ENCODE data around the gene KRT5.

DNA sequence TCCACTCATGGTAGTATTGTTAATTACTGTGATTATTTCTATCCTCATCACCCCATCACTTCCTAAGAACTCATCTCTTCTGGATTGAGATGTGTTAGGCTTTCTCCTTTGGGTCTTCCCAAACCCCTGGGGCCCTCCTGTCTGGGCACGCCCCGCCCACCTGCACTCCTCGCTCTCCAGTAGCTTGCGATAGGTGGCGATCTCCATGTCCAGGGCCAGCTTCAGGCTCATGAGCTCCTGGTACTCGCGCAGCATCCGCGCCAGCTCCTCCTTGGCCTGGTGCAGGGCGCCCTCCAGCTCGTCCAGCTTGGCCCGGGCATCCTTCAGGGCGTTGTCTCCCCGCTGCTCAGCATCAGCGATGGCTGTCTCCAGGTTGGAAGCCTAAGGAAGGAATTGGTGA lies 25.9 kb upstream of the KRT5 start:
- TF ChIP-seq, protein P1, sequence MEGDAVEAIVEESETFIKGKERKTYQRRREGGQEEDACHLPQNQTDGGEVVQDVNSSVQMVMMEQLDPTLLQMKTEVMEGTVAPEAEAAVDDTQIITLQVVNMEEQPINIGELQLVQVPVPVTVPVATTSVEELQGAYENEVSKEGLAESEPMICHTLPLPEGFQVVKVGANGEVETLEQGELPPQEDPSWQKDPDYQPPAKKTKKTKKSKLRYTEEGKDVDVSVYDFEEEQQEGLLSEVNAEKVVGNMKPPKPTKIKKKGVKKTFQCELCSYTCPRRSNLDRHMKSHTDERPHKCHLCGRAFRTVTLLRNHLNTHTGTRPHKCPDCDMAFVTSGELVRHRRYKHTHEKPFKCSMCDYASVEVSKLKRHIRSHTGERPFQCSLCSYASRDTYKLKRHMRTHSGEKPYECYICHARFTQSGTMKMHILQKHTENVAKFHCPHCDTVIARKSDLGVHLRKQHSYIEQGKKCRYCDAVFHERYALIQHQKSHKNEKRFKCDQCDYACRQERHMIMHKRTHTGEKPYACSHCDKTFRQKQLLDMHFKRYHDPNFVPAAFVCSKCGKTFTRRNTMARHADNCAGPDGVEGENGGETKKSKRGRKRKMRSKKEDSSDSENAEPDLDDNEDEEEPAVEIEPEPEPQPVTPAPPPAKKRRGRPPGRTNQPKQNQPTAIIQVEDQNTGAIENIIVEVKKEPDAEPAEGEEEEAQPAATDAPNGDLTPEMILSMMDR (IDR thresholded peaks at IDR 0.05): no peak
- no peak for TF ChIP-seq JUND (IDR thresholded peaks at IDR 0.05)
- no peak for TF ChIP-seq POLR2AphosphoS5 (IDR thresholded peaks at IDR 0.05; ENCODE audit: low read depth, low read length)
- no peak for TF ChIP-seq EP300 (IDR thresholded peaks at IDR 0.05; ENCODE audit: borderline replicate concordance in 1 of 2, low read depth in 1 of 2, low read length in 1 of 2)
- no peak for TF ChIP-seq ELF1 (IDR thresholded peaks at IDR 0.05)
- TF ChIP-seq RFX5 (IDR thresholded peaks at IDR 0.05; ENCODE audit: low read length): no peak
- no peak for TF ChIP-seq FOXM1 (IDR thresholded peaks at IDR 0.05; ENCODE audit: low read depth)
- TF ChIP-seq, protein P2, sequence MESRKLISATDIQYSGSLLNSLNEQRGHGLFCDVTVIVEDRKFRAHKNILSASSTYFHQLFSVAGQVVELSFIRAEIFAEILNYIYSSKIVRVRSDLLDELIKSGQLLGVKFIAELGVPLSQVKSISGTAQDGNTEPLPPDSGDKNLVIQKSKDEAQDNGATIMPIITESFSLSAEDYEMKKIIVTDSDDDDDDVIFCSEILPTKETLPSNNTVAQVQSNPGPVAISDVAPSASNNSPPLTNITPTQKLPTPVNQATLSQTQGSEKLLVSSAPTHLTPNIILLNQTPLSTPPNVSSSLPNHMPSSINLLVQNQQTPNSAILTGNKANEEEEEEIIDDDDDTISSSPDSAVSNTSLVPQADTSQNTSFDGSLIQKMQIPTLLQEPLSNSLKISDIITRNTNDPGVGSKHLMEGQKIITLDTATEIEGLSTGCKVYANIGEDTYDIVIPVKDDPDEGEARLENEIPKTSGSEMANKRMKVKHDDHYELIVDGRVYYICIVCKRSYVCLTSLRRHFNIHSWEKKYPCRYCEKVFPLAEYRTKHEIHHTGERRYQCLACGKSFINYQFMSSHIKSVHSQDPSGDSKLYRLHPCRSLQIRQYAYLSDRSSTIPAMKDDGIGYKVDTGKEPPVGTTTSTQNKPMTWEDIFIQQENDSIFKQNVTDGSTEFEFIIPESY (IDR thresholded peaks at IDR 0.05; ENCODE audit: borderline replicate concordance, low read depth): no peak
- no peak for TF ChIP-seq EZH2phosphoT487 (IDR thresholded peaks at IDR 0.05; ENCODE audit: borderline replicate concordance, low read depth)
- no peak for TF ChIP-seq FOSL2 (IDR thresholded peaks at IDR 0.05; ENCODE audit: borderline replicate concordance, low read depth)
- no peak for TF ChIP-seq TAF1 (IDR thresholded peaks at IDR 0.05; ENCODE audit: borderline replicate concordance, low read depth, low read length)

Data from SK-N-SH (cell line).